IPS DF 19.7 (cell line): ENCODE data around the gene MTCL3.

ENCODE experiments used
- DNase-seq: peaks from one replicate; pipeline ENCODE4 v3.0.0-alpha.2; 2013; ENCODE audit warnings: low read depth, low spot score

Gene MTCL3

GRCh38 chr6:127515234-127515793 is 3.8 kb downstream of the MTCL3 start:
- DNase-seq: no peak

GRCh38 chr6:127514773-127515227 is 4.3 kb downstream of the MTCL3 start:
- no peak for DNase-seq

- DNase-seq: no peak
Observed at GRCh38 chr6:127514179-127514772, 4.9 kb downstream of the MTCL3 start.

GRCh38 chr6:127513425-127513824 is 5.7 kb downstream of the MTCL3 start:
- no peak for DNase-seq

GRCh38 chr6:127510876-127511275 is 8.3 kb downstream of the MTCL3 start:
- no peak for DNase-seq

- no peak for DNase-seq
Observed at GRCh38 chr6:127506894-127507293, 12.2 kb downstream of the MTCL3 start.

GRCh38 chr6:127503022-127503421 is 16.1 kb downstream of the MTCL3 start:
- no peak for DNase-seq

GRCh38 chr6:127497410-127497809 is 21.7 kb downstream of the MTCL3 start:
- DNase-seq: no peak

GRCh38 chr6:127496471-127496870 is 22.7 kb downstream of the MTCL3 start:
- no peak for DNase-seq

- DNase-seq: no peak
Observed at GRCh38 chr6:127494240-127494767, 24.8 kb downstream of the MTCL3 start.

GRCh38 chr6:127489248-127489647 is 29.9 kb downstream of the MTCL3 start:
- no peak for DNase-seq

- no peak for DNase-seq
Observed at GRCh38 chr6:127486934-127487333, 32.2 kb downstream of the MTCL3 start.

- no peak for DNase-seq
Observed at GRCh38 chr6:127484212-127484863, 34.8 kb downstream of the MTCL3 start.

- DNase-seq: peak; percentile 95
Observed at GRCh38 chr6:127483399-127484055, 35.6 kb downstream of the MTCL3 start.

GRCh38 chr6:127482325-127482724 is 36.8 kb downstream of the MTCL3 start:
- no peak for DNase-seq

- DNase-seq: no peak
Observed at GRCh38 chr6:127481628-127482027, 37.5 kb downstream of the MTCL3 start.

GRCh38 chr6:127481111-127481510 is 38.0 kb downstream of the MTCL3 start:
- no peak for DNase-seq

- DNase-seq: no peak
Observed at GRCh38 chr6:127477658-127478057, 41.5 kb downstream of the MTCL3 start.

- DNase-seq: no peak
Observed at GRCh38 chr6:127475823-127476176, 43.3 kb downstream of the MTCL3 start.

- DNase-seq: no peak
Observed at GRCh38 chr6:127475135-127475822, 43.9 kb downstream of the MTCL3 start.

- no peak for DNase-seq
Observed at GRCh38 chr6:127471379-127472255, 47.5 kb downstream of the MTCL3 start.
